ENCODE measurements around the gene TSPAN9.

The TSPAN9 gene

DNA sequence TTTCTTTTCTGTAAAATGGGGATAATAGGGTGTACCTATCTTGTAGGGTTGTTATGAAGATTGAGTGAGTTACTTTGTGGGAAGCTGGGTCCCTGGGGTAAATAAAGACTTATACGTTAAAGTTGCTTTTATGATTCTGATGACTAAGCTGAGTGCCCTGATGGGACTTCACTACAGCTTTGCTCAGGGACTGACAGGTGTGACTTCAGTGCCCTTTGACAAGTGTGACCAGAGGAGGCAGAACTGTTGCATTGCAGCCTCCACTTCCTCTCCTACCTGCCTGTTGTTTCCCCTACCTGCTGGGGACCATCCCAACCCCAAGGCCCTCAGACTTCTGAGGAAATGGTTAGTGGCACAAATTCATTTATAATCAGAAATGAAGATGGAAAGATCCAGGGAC is 119.3 kb downstream of the TSPAN9 start:
- Histone ChIP-seq H3K36me3 (ENCODE audit: insufficient read depth, low read length) (no peaks in the 10 kb centered on the region), H3K9ac (ENCODE audit: low read depth, low read length) (no peak overlapping the region), H3K4me1 (ENCODE audit: insufficient read depth, low read length) (peaks cover 6% of the 10 kb centered on the region; the same call in 1 of the 2 replicates), H3K9me3 (ENCODE audit: control insufficient read depth, insufficient read depth, low read length) (no peaks in the 10 kb centered on the region)

DNA sequence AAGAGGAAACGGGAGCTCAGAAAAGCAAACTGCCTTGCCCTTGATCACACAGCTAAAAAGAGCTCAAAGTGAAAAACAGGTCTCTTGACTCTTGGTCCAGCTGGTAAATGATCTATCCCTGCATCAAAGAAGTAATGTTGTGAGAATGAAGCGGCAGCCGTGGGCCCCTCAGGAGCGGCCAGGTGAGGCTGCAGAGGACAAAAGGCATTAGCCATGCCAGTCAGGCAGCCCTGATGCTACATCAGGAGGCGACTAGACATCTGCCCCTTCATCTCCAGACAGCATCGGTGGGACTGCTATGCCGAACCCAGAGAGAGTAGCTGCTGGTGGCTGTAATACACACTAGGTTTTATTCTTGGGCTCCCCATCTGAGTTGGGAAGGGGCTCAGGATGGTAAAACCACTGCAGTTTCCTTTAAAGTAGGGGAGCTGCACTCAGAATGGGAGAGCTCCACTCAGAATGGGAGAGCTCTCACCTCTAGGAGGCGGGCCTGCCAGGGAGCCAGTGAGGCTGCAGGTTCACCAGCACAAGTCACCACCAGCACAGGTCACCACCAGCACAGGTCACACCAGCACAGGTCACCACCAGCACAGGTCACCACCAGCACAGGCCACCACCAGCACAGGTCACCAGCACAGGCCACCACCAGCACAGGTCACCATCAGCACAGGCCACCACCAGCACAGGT is 120.1 kb downstream of the TSPAN9 start:
- peaks cover 12% of the 10 kb centered on the region; the same call in 1 of the 2 replicates for H3K4me1 ChIP-seq (ENCODE audit: insufficient read depth, low read length)
- H3K36me3 ChIP-seq (ENCODE audit: insufficient read depth, low read length): no peaks in the 10 kb centered on the region
- no peaks in the 10 kb centered on the region for H3K9me3 ChIP-seq (ENCODE audit: control insufficient read depth, insufficient read depth, low read length)
- H3K9ac ChIP-seq (ENCODE audit: low read depth, low read length): no peak overlapping the region

DNA sequence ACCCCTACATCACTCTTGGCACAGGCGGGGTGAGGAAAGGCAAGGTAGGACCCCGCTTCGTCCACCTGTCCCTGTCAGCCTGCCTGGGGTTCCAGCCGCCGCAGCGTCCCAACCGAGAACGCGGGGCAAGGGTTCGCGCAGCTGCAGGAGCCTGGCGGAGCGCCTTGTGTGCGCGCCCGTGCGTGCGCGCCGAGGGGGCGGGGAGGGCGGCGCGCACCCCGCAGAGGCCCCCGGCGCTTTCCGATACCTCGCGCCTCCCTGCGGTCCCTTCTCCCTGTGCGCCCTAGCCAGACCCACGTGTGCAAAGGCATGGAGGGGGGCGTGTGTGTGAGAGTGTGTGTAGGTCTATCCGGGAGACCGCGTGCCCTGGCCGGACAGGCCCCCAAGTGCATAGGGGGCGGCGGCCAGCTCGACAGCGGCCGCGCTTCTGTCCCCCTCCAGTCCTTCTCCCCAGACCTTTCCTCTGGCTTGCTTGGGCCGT is 122.4 kb downstream of the TSPAN9 start:
- H3K4me1 ChIP-seq (ENCODE audit: insufficient read depth, low read length): peaks cover 28% of the 10 kb centered on the region
- peak overlapping the region; percentile 59; the same call in 1 of the 2 replicates for H3K9ac ChIP-seq (ENCODE audit: low read depth, low read length)
- H3K9me3 ChIP-seq (ENCODE audit: control insufficient read depth, insufficient read depth, low read length): no peaks in the 10 kb centered on the region

DNA sequence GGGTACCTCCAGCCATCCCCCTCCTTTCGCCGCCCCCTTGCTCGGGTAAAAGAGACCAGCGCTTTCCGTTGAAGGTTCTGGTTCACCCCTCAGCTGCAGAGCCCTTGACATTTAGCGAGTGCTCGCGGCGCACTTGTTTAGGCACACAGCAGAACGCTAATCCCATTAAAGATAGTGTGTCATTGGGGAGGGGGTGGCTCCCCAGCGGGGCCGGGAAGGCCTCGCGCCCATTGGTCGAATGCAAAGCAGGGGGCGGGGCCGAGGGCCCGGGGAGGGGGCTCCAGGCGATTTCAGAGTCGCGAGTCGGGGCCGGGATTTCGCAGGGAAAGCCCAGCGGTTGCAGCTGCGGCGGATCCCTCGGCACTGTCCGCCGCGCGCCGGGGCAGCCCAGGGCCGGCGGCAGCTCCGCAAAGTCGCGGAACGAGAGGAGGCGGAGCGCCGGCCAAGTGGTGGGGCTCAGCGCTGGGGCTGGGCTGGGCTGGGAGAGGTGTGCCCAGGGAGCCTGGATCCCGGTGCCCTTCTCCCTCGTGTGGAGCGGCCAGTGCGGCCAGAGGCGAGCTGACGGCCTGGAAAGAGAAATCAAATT is 122.9 kb downstream of the TSPAN9 start:
- H3K9ac ChIP-seq (ENCODE audit: low read depth, low read length): peak overlapping the region; percentile 59; the same call in 1 of the 2 replicates
- no peaks in the 10 kb centered on the region for H3K36me3 ChIP-seq (ENCODE audit: insufficient read depth, low read length)
- H3K9me3 ChIP-seq (ENCODE audit: control insufficient read depth, insufficient read depth, low read length): no peaks in the 10 kb centered on the region
- H3K4me1 ChIP-seq (ENCODE audit: insufficient read depth, low read length): peaks cover 30% of the 10 kb centered on the region

More for the DNA sequence above, 122.4 kb downstream of the TSPAN9 start:
- H3K36me3 ChIP-seq (ENCODE audit: insufficient read depth, low read length): no peaks in the 10 kb centered on the region

GRCh38 chr12:3200814-3201233 is 123.6 kb downstream of the TSPAN9 start:
- Histone ChIP-seq H3K9ac (ENCODE audit: low read depth, low read length) (peak overlapping the region; percentile 59), H3K9me3 (ENCODE audit: control insufficient read depth, insufficient read depth, low read length) (no peaks in the 10 kb centered on the region), H3K36me3 (ENCODE audit: insufficient read depth, low read length) (no peaks in the 10 kb centered on the region), H3K4me1 (ENCODE audit: insufficient read depth, low read length) (peaks cover 30% of the 10 kb centered on the region)

DNA sequence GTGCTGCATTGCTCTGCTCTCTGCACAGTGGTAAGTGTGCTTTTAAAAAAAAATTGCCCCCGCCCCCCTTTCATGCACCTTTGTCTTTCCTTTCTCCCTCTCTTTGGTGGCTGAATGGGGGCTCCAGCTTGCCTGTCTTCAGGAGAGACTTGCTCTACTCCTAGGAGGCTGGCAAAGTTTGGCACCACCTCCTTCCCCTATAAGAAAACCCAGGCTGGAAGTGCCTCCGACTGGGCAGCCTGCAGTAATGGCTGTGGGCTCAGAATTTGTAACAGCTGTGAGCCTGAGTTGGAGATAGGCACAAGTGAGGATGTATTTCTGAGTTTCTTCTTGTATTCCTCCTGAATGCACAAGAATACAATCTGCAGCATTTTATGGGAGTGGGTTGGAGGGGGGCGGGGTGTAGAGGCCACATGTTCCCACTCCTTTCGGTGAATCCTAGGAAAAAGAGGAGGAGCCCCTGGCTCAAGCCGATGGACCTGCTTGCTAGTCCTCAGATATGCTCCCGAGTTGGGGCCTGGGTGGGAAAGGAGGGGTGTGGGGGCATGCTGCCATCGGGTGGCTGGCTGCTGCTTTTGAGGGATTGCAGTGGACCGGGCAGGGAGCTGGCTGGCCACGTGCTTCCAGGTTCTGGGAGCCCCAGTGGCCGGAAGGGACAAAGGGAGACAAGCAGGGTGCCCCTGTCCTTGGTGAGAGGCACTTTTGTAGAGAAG is 124.3 kb downstream of the TSPAN9 start:
- H3K9me3 ChIP-seq (ENCODE audit: control insufficient read depth, insufficient read depth, low read length): no peaks in the 10 kb centered on the region
- no peaks in the 10 kb centered on the region for H3K36me3 ChIP-seq (ENCODE audit: insufficient read depth, low read length)
- H3K4me1 ChIP-seq (ENCODE audit: insufficient read depth, low read length): peaks cover 30% of the 10 kb centered on the region
- peak overlapping the region; percentile 59; the same call in 1 of the 2 replicates for H3K9ac ChIP-seq (ENCODE audit: low read depth, low read length)

DNA sequence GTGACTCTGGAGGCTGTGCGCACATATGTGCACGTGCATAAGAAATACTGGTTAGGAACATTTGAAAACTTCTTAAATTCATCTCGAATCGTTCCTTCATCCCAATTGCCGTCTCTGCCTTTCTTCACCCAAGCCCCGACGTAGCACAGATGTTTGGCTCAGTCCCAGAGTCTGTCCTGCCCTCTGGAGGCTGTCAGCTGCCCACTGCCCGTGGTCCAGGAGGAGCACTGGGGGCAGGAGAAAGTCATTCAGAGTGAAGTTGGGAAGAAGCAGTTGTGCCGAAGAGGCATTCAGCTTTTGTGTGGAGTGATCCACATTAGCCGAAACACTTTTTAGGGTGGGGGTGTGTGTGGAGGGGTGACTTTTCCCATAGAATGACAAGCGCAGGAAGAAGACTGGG is 124.9 kb downstream of the TSPAN9 start:
- Histone ChIP-seq H3K9me3 (ENCODE audit: control insufficient read depth, insufficient read depth, low read length) (no peaks in the 10 kb centered on the region), H3K4me1 (ENCODE audit: insufficient read depth, low read length) (peaks cover 30% of the 10 kb centered on the region), H3K9ac (ENCODE audit: low read depth, low read length) (no peak overlapping the region), H3K36me3 (ENCODE audit: insufficient read depth, low read length) (no peaks in the 10 kb centered on the region)

DNA sequence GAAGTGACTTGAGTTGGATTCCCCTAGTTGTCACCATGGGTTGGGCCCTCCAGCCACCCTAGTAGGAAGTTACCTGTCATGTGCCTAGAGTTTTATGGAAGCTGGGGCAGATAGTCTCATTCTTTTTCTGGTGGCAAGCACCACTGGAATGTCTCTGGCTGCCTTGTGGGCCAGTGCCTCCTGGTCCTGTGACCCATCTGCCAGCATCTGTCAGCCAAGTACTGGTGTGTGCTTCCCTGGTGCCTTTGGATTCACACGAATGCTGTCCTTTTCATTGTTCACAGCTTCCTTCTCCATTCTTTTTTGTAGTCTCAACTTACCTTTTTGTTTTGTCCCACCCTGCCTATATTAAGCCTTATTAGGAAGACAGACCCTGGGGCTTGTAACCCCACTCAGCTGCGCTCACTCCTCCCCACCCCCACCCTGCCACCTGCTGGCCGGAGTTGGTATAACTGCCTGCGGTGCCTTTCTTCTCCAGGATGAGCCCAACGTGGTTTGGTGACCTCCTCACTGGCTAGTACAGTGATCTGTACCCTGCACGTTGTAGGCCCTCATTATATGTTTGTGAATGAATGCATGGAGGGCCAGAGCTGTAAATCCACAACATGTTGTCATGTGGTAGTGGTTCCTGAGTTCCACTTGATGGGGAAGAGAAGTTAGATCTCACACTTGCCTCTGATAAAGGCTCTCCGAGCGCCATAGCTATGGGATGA is 125.7 kb downstream of the TSPAN9 start:
- peaks cover 30% of the 10 kb centered on the region for H3K4me1 ChIP-seq (ENCODE audit: insufficient read depth, low read length)
- no peaks in the 10 kb centered on the region for H3K36me3 ChIP-seq (ENCODE audit: insufficient read depth, low read length)
- H3K9me3 ChIP-seq (ENCODE audit: control insufficient read depth, insufficient read depth, low read length): no peaks in the 10 kb centered on the region
- H3K9ac ChIP-seq (ENCODE audit: low read depth, low read length): no peak overlapping the region

DNA sequence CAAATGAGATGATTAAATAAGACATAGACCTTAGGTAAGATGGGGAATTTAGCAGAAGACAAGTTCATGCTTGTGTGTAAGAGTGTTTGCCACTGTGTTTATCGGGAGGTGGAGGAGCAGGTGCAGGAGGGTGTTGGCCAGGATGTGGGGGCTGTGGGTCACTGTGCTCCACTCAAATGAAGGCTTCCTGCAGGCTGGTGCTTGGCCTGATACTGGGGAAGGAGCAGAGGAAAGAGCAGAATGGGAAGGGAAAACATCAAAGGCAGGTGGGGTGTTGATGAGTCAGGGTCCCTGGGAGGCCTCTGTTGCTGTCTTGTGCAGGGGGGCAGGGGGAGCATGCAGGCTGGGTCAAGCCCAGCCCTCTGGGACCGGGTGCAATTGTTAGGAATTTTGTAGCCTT is 126.5 kb downstream of the TSPAN9 start:
- Histone ChIP-seq H3K9ac (ENCODE audit: low read depth, low read length) (no peak overlapping the region), H3K9me3 (ENCODE audit: control insufficient read depth, insufficient read depth, low read length) (no peaks in the 10 kb centered on the region), H3K36me3 (ENCODE audit: insufficient read depth, low read length) (no peaks in the 10 kb centered on the region), H3K4me1 (ENCODE audit: insufficient read depth, low read length) (peaks cover 30% of the 10 kb centered on the region)

- H3K9me3 ChIP-seq (ENCODE audit: control insufficient read depth, insufficient read depth, low read length): no peaks in the 10 kb centered on the region
- H3K9ac ChIP-seq (ENCODE audit: low read depth, low read length): no peak overlapping the region
- no peaks in the 10 kb centered on the region for H3K36me3 ChIP-seq (ENCODE audit: insufficient read depth, low read length)
- H3K4me1 ChIP-seq (ENCODE audit: insufficient read depth, low read length): peaks cover 30% of the 10 kb centered on the region
Observed at GRCh38 chr12:3204143-3204542, 127.0 kb downstream of the TSPAN9 start.

DNA sequence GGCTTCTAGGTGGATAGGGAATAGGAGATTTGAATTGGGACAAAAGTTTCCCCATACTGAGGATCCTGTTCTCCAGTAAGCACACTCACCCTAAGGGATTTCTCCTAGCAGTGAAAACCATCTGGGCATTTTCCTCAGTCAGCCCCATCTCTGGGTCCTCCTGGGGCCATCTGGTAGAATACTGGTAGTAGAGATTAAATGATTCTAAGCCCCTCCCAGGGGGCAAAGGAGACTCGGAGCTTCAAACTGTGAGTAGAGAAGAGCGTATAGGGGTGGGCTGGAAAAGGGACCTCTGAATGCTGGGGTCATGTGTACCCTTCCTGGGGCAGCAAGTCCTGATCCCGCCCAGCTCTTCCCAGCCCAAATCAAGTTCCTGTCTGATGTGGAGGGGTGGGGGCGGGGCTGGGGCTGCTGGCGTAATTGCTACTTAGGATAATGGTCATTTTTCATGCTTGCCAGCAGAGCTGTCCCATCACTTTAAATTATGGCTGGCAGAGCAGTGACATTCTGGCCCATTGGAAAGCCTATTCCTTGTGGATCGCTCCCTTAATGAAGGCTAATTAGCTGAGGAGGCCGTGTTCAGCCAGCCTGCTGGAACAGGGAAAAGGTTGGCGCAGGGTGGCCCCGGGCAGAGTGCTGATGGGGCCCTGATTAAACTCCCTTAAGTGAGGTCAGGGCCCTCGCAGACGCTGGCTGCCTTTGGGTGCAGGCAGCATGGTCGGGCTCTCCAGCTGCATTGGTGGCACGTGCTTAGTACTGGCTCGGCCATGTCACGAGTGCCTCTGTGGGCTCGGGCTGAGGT is 127.8 kb downstream of the TSPAN9 start:
- Histone ChIP-seq H3K9ac (ENCODE audit: low read depth, low read length) (no peak overlapping the region), H3K36me3 (ENCODE audit: insufficient read depth, low read length) (no peaks in the 10 kb centered on the region), H3K9me3 (ENCODE audit: control insufficient read depth, insufficient read depth, low read length) (no peaks in the 10 kb centered on the region), H3K4me1 (ENCODE audit: insufficient read depth, low read length) (peaks cover 30% of the 10 kb centered on the region)

- peaks cover 30% of the 10 kb centered on the region for H3K4me1 ChIP-seq (ENCODE audit: insufficient read depth, low read length)
- H3K9ac ChIP-seq (ENCODE audit: low read depth, low read length): no peak overlapping the region
- H3K36me3 ChIP-seq (ENCODE audit: insufficient read depth, low read length): no peaks in the 10 kb centered on the region
- H3K9me3 ChIP-seq (ENCODE audit: control insufficient read depth, insufficient read depth, low read length): no peaks in the 10 kb centered on the region
Observed at GRCh38 chr12:3205742-3206519, 128.8 kb downstream of the TSPAN9 start.

- Histone ChIP-seq H3K9me3 (ENCODE audit: control insufficient read depth, insufficient read depth, low read length) (no peaks in the 10 kb centered on the region), H3K4me1 (ENCODE audit: insufficient read depth, low read length) (peaks cover 23% of the 10 kb centered on the region), H3K9ac (ENCODE audit: low read depth, low read length) (no peak overlapping the region), H3K36me3 (ENCODE audit: insufficient read depth, low read length) (no peaks in the 10 kb centered on the region)
Observed at GRCh38 chr12:3206536-3207072, 129.4 kb downstream of the TSPAN9 start.

All from ES-I3 (cell line).